BJ (cell line): ENCODE measurements around the gene CYP1A1. TPM values are rescaled to one million over a fixed set of nuclear protein-coding genes. Genes with fewer than 3 reads are reported as not detected.

ENCODE experiments used
- CTCF ChIA-PET: fragments of 350-600 bp; formaldehyde crosslinking; extraction: SDS; loops from one replicate; lab custom pipeline; 2021; ENCODE audit warnings: antibody characterized with exemption, inconsistent platforms; lab: Yijun Ruan, JAX
- POLR2A ChIA-PET: fragments of 300-600 bp; sonication (Branson Sonifier 250); formaldehyde crosslinking; extraction: SDS; loops from one replicate; lab custom pipeline; 2021; ENCODE audit warnings: antibody characterized with exemption; lab: Charles Lee
- DNase-seq: peaks from one replicate; pipeline ENCODE4 v3.0.0-alpha.2; 2011; ENCODE audit warnings: low read depth
- H3K27me3 ChIP-seq: 2 replicates; pipeline ENCODE4 v1.6.0; 2011; ENCODE audit warnings: low read length; ENCODE audit not compliant: control insufficient read depth, insufficient read depth
- H3K36me3 ChIP-seq: 2 replicates; pipeline ENCODE4 v1.5.1; 2011; ENCODE audit warnings: low read length; ENCODE audit not compliant: control insufficient read depth, insufficient read depth
- H3K4me3 ChIP-seq: 2 replicates; pipeline ENCODE4 v1.5.1; 2011; ENCODE audit warnings: low read depth, mild to moderate bottlenecking, control low read depth, low read length
- polyA plus RNA-seq: library from polyadenylated mRNA; depleted of rRNA; stranded (reverse); fragments of >200 nt; gene quantifications from 2 replicates; pipeline ENCODE4 v1.2.3, GENCODE V29; 2011
- TF ChIP-seq, protein P1 (sequence below): IDR thresholded peaks from 2 replicates; pipeline ENCODE4 v1.5.1; 2011; ENCODE audit warnings: low read depth, mild to moderate bottlenecking, control low read depth, inconsistent platforms, low read length, moderate library complexity; ENCODE audit not compliant: insufficient read depth

Gene CYP1A1
- polyA plus RNA-seq, 1 experiment: not detected

DNA sequence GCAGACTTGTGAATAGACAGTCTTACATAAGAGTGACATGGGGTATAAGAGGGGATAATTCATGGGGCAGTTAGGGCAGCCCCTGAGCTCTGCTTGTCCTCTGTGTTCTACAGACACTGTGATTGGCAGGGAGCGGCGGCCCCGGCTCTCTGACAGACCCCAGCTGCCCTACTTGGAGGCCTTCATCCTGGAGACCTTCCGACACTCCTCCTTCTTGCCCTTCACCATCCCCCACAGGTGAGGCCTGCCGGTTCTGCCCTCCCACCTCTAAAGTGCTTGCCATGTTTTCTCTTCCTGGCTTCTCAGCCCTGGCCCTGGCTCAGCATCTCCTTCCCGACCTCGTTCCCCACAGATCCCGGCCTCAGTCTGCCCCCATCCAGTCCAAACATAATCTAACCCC is 26.7 kb upstream of the CYP1A1 start:
- Histone ChIP-seq H3K27me3 (peaks cover 11% of the 10 kb centered on the region), H3K36me3 (no peaks in the 10 kb centered on the region), H3K4me3 (no peak overlapping the region)
- DNase-seq: no peak
- ChIA-PET CTCF (interaction anchor here (0.6 to 5.7 kb wide), 4 partner anchors 17 to 379 kb away, joined by 3 to 24 read pairs (median 4); no protein-coding TSS in a partner anchor), POLR2A (no interaction called here)
- TF ChIP-seq, protein P1, sequence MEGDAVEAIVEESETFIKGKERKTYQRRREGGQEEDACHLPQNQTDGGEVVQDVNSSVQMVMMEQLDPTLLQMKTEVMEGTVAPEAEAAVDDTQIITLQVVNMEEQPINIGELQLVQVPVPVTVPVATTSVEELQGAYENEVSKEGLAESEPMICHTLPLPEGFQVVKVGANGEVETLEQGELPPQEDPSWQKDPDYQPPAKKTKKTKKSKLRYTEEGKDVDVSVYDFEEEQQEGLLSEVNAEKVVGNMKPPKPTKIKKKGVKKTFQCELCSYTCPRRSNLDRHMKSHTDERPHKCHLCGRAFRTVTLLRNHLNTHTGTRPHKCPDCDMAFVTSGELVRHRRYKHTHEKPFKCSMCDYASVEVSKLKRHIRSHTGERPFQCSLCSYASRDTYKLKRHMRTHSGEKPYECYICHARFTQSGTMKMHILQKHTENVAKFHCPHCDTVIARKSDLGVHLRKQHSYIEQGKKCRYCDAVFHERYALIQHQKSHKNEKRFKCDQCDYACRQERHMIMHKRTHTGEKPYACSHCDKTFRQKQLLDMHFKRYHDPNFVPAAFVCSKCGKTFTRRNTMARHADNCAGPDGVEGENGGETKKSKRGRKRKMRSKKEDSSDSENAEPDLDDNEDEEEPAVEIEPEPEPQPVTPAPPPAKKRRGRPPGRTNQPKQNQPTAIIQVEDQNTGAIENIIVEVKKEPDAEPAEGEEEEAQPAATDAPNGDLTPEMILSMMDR: no peak

DNA sequence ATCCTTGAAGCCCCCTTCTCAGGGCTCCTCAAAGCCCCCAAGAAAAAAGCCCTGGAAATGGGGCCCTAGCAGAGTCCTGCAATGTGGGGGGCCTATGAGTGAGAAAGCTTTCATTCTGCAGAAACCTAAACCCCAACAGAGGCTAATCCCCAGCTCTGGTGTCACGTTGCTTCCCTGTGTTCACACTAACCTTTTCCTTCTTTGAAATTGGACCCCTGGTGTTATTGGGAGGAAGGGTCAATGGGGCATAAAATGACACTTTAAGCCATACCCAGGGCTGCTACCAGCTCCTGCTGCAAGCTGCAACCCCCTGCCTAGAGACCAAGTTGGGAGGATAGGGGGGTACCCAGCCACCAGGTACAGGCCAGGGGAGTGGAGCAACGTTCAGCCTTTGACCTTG is 25.4 kb upstream of the CYP1A1 start:
- ChIA-PET POLR2A (no interaction called here), CTCF (interaction anchor here (0.9 to 5.7 kb wide), 2 partner anchors 18 to 20 kb away, joined by 3 to 24 read pairs; no protein-coding TSS in a partner anchor)
- no peak for DNase-seq
- Histone ChIP-seq H3K4me3 (no peak overlapping the region), H3K27me3 (peaks cover 11% of the 10 kb centered on the region), H3K36me3 (no peaks in the 10 kb centered on the region)
- TF ChIP-seq, protein P1: no peak

DNA sequence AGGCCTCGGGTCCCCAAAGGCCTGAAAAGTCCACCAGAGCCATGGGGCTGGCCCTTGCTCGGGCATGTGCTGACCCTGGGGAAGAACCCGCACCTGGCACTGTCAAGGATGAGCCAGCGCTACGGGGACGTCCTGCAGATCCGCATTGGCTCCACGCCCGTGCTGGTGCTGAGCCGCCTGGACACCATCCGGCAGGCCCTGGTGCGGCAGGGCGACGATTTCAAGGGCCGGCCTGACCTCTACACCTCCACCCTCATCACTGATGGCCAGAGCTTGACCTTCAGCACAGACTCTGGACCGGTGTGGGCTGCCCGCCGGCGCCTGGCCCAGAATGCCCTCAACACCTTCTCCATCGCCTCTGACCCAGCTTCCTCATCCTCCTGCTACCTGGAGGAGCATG is 24.5 kb upstream of the CYP1A1 start:
- ChIA-PET POLR2A (no interaction called here), CTCF (interaction anchor here (0.6 to 5.7 kb wide), 3 partner anchors 10 to 19 kb away, joined by 3 to 24 read pairs (median 3); no protein-coding TSS in a partner anchor)
- no peaks in the 10 kb centered on the region for H3K36me3 ChIP-seq
- DNase-seq: no peak
- no peak overlapping the region for H3K4me3 ChIP-seq
- TF ChIP-seq, protein P1: no peak
- H3K27me3 ChIP-seq: peaks cover 11% of the 10 kb centered on the region

DNA sequence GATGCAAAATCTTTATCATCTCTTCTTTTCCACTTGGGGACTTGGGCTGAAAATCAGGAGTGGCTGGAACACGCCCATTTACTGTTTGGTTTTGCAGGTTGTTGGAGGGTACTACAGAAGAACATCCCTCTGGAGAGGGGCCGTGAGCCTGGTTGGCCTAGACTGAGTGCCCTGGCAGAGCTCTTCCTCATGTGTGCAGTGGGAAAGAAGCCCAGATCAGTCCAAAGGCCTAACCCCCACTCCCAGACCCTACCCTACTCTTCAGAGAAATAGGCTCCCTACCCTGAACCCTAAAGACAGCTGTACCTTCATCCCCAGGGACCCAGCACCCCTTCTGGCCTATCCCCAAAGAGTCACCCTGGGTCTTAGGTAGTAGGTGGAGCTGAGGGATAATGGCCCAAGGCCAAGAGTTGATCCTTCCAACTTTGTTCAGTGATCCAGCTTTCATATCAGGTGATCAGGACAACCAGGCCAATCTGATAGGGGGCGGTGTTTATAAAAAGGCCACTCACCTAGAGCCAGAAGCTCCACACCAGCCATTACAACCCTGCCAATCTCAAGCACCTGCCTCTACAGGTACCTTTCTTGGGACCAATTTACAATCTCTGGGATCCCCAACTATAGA is 23.1 kb upstream of the CYP1A1 start, which contains the start of gene CYP1A2:
Gene CYP1A2 (plus strand): TSS at position 524 of the 625 bp plus-strand sequence. CDS start 894 bp downstream, outside the sequence.
- POLR2A ChIA-PET: no interaction called here
- TF ChIP-seq, protein P1: no peak
- H3K4me3 ChIP-seq: no peak within 1 kb of the TSS
- CTCF ChIA-PET: interaction anchor here (5.7 kb wide), 1 partner anchor 21 kb away, joined by 24 read pairs; no protein-coding TSS in a partner anchor
- H3K27me3 ChIP-seq: peaks cover 11% of the 10 kb centered on the region
- H3K36me3 ChIP-seq: no peaks in the 10 kb centered on the region
- DNase-seq: no peak

DNA sequence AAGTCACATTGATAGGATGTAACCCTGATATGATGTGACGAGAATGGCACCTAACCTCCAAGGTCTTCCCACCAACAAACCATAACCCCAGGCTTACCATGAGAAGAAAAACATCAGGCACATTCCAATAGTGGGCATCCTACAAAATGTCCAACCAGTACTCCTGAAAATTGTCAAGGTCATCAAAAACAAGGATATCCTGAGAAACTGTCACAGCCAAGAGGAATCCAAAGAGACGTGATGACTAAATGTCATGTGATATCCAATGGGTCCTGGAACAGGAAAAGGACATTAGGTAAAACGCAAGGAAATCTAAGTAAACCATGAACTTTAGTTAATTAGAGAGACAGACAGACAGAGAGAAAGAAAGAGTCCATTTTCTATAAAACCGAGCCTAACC is 21.1 kb upstream of the CYP1A1 start:
- peaks cover 6% of the 10 kb centered on the region for H3K27me3 ChIP-seq
- CTCF ChIA-PET: no interaction called here
- H3K4me3 ChIP-seq: no peak overlapping the region
- DNase-seq: no peak
- POLR2A ChIA-PET: no interaction called here
- H3K36me3 ChIP-seq: no peaks in the 10 kb centered on the region
- TF ChIP-seq, protein P1: no peak
